ENCODE measurements around the gene TMEM181.
A peak's percentile ranks its signal among the peaks of the same experiment; 100 is the strongest.
"Not testable (repeated sequence)": the region's sequence is repeated elsewhere in the genome, so short reads cannot be mapped to it uniquely, and the experiment has no call there.

TMEM181 gene

GRCh38 chr6:158559895-158560835 lies at the start of gene TMEM181:
Gene TMEM181, plus strand, starts transcription at chr6:158560091. Its CDS starts 134 bp downstream, at chr6:158560225.
- peak; percentile 25 for DNase-seq

GRCh38 chr6:158512809-158513208 lies 47.1 kb upstream of the TMEM181 start:
- DNase-seq = no peak

- DNase-seq = no peak
Measured at GRCh38 chr6:158514176-158514575, 45.7 kb upstream of the TMEM181 start.

- no peak for DNase-seq
Measured at GRCh38 chr6:158514991-158515390, 44.9 kb upstream of the TMEM181 start.

GRCh38 chr6:158516098-158516497 lies 43.8 kb upstream of the TMEM181 start:
- no peak for DNase-seq

GRCh38 chr6:158517038-158517437 lies 42.9 kb upstream of the TMEM181 start:
- DNase-seq = no peak

GRCh38 chr6:158517581-158517980 lies 42.3 kb upstream of the TMEM181 start:
- no peak for DNase-seq

- peak; percentile 10 for DNase-seq
Measured at GRCh38 chr6:158518191-158519127, 41.4 kb upstream of the TMEM181 start.

GRCh38 chr6:158519300-158519699 lies 40.6 kb upstream of the TMEM181 start:
- no peak for DNase-seq

- no peak for DNase-seq
Measured at GRCh38 chr6:158519761-158520160, 40.1 kb upstream of the TMEM181 start.

- not testable (repeated sequence) for DNase-seq
Measured at GRCh38 chr6:158520975-158521374, 38.9 kb upstream of the TMEM181 start.

GRCh38 chr6:158521759-158522158 lies 38.1 kb upstream of the TMEM181 start:
- no peak for DNase-seq

- no peak for DNase-seq
Measured at GRCh38 chr6:158522616-158523015, 37.3 kb upstream of the TMEM181 start.

GRCh38 chr6:158524311-158524710 lies 35.6 kb upstream of the TMEM181 start:
- no peak for DNase-seq

GRCh38 chr6:158527858-158528257 lies 32.0 kb upstream of the TMEM181 start:
- not testable (repeated sequence) for DNase-seq

GRCh38 chr6:158528826-158529225 lies 31.1 kb upstream of the TMEM181 start:
- DNase-seq = no peak

- no peak for DNase-seq
Measured at GRCh38 chr6:158529629-158530028, 30.3 kb upstream of the TMEM181 start.

GRCh38 chr6:158531566-158531965 lies 28.3 kb upstream of the TMEM181 start:
- DNase-seq = no peak

GRCh38 chr6:158531970-158532369 lies 27.9 kb upstream of the TMEM181 start:
- no peak for DNase-seq

- no peak for DNase-seq
Measured at GRCh38 chr6:158536084-158536890, 23.6 kb upstream of the TMEM181 start.

- no peak for DNase-seq
Measured at GRCh38 chr6:158536891-158537798, 22.7 kb upstream of the TMEM181 start.

All from GOT3 (cell line).